BJ (cell line): ENCODE measurements around the gene MKNK2. TPM values are rescaled to one million over a fixed set of nuclear protein-coding genes. Genes with fewer than 3 reads are reported as not detected.

Experiments used
- CTCF ChIA-PET: fragments of 350-600 bp; formaldehyde crosslinking; extraction: SDS; loops from one replicate; lab custom pipeline; 2021; ENCODE audit warnings: antibody characterized with exemption, inconsistent platforms; lab: Yijun Ruan, JAX
- POLR2A ChIA-PET: fragments of 300-600 bp; sonication (Branson Sonifier 250); formaldehyde crosslinking; extraction: SDS; loops from one replicate; lab custom pipeline; 2021; ENCODE audit warnings: antibody characterized with exemption; lab: Charles Lee
- DNase-seq: peaks from one replicate; pipeline ENCODE4 v3.0.0-alpha.2; 2011; ENCODE audit warnings: low read depth
- H3K27me3 ChIP-seq: 2 replicates; pipeline ENCODE4 v1.6.0; 2011; ENCODE audit warnings: low read length; ENCODE audit not compliant: control insufficient read depth, insufficient read depth
- H3K36me3 ChIP-seq: 2 replicates; pipeline ENCODE4 v1.5.1; 2011; ENCODE audit warnings: low read length; ENCODE audit not compliant: control insufficient read depth, insufficient read depth
- H3K4me3 ChIP-seq: 2 replicates; pipeline ENCODE4 v1.5.1; 2011; ENCODE audit warnings: low read depth, mild to moderate bottlenecking, control low read depth, low read length
- polyA minus RNA-seq: library from RNA; depleted of rRNA, polyadenylated mRNA; stranded (reverse); fragments of >200 nt; gene quantifications from 2 replicates; pipeline ENCODE4 v1.2.3, GENCODE V29; 2011; rRNA and poly(A)+ RNA removed
- polyA plus RNA-seq: library from polyadenylated mRNA; depleted of rRNA; stranded (reverse); fragments of >200 nt; gene quantifications from 2 replicates; pipeline ENCODE4 v1.2.3, GENCODE V29; 2011; rRNA removed
- TF ChIP-seq, protein P1 (sequence below): IDR thresholded peaks from 2 replicates; pipeline ENCODE4 v1.5.1; 2011; ENCODE audit warnings: low read depth, mild to moderate bottlenecking, control low read depth, inconsistent platforms, low read length, moderate library complexity; ENCODE audit not compliant: insufficient read depth

MKNK2 gene
- polyA plus RNA-seq (71.9 and 108 TPM in 2 replicates), polyA minus RNA-seq (93.7 and 119 TPM in 2 replicates)

DNA sequence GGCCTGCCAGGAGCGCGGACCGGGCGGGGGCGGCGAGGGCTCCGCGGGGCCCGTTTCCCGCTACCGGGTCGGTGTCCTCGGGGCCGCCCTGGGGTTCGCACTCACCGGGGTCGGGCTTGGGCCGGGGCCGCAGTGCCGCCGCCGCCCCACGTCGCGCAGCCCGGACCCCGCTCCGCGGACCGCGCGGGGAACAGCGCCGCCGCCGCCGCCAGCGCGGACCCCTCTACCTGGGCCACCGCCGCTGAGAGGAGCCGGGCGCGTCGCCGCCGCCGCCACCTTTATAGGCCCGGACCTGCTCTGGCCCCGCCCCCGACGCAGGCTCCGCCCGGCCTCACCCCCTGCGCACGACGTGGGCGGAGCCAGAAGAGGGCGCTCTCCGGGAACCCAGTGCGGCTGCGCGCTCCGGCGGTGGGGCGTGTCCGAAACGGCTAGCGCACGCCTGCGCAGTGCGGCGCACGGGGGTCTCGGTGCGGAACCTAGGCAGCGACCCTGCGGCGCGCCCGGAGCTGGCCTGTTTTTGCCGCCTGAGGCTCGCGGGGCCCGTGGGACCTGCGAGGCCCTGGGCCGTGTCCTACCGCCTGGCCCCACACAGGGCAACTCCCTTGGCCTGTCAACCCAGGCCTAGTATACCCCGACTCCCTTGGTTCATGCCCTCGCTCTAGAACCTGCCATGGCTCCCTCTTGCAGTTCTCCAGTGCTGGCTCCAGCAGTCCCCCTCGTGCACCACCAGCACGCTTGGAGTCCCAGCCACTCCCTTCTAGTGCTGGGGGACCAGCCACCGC, at the start of gene MKNK2:
Gene MKNK2, minus strand, starts transcription at position 254 of the 782 bp plus-strand sequence. CDS start 393 bp downstream, outside the sequence.
- no peaks in the 10 kb centered on the region for H3K27me3 ChIP-seq
- peak within 1 kb of the TSS; percentile 93 for H3K4me3 ChIP-seq
- DNase-seq: no peak
- POLR2A ChIA-PET: no interaction called here
- TF ChIP-seq, protein P1, sequence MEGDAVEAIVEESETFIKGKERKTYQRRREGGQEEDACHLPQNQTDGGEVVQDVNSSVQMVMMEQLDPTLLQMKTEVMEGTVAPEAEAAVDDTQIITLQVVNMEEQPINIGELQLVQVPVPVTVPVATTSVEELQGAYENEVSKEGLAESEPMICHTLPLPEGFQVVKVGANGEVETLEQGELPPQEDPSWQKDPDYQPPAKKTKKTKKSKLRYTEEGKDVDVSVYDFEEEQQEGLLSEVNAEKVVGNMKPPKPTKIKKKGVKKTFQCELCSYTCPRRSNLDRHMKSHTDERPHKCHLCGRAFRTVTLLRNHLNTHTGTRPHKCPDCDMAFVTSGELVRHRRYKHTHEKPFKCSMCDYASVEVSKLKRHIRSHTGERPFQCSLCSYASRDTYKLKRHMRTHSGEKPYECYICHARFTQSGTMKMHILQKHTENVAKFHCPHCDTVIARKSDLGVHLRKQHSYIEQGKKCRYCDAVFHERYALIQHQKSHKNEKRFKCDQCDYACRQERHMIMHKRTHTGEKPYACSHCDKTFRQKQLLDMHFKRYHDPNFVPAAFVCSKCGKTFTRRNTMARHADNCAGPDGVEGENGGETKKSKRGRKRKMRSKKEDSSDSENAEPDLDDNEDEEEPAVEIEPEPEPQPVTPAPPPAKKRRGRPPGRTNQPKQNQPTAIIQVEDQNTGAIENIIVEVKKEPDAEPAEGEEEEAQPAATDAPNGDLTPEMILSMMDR: peak; percentile 45
- CTCF ChIA-PET: interaction anchor here (0.9 kb wide), 1 partner anchor 123 kb away, joined by 5 read pairs; no protein-coding TSS in a partner anchor
- peaks cover 10% of the 10 kb centered on the region for H3K36me3 ChIP-seq

DNA sequence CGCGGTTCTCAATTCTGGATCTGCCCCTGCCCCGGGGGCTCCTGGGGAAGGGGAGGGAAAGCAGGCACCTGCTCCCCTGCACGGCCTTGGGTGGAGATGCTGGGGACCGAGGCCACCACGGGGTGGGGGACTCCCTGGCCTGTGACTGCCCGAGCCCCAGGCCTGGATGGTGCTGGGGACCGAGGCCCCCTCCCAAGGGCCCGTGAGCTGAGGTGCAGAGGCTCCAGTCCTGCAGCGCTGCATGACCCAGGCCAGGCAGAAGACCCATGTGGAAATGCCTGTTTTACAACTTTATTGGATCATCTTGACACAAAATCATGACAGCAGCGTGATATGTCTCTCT, 49.6 kb upstream of the MKNK2 start:
- ChIA-PET CTCF (no interaction called here), POLR2A (no interaction called here)
- TF ChIP-seq, protein P1: no peak
- no peak for DNase-seq
- Histone ChIP-seq H3K27me3 (no peaks in the 10 kb centered on the region), H3K36me3 (peaks cover 31% of the 10 kb centered on the region), H3K4me3 (no peak overlapping the region)

DNA sequence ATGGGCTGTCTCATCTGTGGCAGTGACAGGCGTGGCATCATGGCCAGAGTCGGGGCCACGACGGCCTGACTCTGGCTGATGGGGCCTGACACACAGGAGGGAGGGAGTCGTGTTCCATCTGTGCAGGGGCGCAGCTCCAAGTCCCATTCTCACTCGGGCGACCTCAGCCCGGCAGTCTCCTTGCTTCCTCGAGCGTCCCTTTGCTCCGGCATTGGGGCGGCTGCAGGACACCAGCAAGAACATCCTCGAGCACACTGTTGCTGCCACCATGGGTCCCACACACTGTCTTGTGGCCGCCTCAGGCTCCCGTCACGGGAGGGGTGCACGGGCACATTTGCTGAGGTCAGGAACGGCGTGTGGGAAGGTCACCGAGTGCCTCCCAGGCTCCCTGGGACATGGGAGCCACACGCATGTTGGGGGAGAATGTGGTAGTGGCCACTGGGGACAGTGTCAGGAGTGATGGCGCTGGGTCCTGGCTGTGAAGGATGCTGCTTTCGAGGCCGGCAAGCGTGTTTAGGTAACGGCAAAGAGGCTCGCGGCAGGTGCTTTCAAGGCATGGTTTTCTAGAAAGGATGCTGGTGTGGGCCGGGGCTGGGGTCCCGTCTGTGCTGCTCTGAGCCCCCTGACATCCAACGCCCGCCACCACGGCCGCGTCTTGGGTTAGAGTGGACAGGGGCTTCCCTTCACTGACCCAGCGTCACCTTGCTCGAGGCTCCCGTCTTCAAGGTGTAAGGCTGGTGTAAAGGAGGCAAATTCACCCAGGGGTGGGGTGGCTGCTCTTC, 49.1 kb upstream of the MKNK2 start:
- POLR2A ChIA-PET: no interaction called here

DNA sequence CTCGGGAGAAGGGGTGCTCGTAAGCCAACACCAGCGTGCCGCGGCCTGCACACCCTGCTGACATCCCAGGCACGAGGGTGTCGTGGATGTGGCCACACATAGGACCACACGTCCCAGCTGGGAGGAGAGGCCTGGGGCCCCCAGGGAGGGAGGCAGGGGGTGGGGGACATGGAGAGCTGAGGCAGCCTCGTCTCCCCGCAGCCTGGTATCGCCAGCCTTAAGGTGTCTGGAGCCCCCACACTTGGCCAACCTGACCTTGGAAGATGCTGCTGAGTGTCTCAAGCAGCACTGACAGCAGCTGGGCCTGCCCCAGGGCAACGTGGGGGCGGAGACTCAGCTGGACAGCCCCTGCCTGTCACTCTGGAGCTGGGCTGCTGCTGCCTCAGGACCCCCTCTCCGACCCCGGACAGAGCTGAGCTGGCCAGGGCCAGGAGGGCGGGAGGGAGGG, 48.0 kb upstream of the MKNK2 start:
- ChIA-PET POLR2A (no interaction called here), CTCF (interaction anchor here (0.9 kb wide), 1 partner anchor 79 kb away, joined by 3 read pairs; no protein-coding TSS in a partner anchor)
- Histone ChIP-seq H3K4me3 (no peak overlapping the region), H3K27me3 (no peaks in the 10 kb centered on the region), H3K36me3 (peaks cover 27% of the 10 kb centered on the region)
- DNase-seq: no peak
- TF ChIP-seq, protein P1: no peak

More for the DNA sequence above, 49.1 kb upstream of the MKNK2 start:
- Histone ChIP-seq H3K36me3 (peaks cover 29% of the 10 kb centered on the region), H3K27me3 (no peaks in the 10 kb centered on the region), H3K4me3 (no peak overlapping the region)
- TF ChIP-seq, protein P1: no peak
- CTCF ChIA-PET: interaction anchor here (0.9 kb wide), 1 partner anchor 80 kb away, joined by 3 read pairs; no protein-coding TSS in a partner anchor
- DNase-seq: no peak

DNA sequence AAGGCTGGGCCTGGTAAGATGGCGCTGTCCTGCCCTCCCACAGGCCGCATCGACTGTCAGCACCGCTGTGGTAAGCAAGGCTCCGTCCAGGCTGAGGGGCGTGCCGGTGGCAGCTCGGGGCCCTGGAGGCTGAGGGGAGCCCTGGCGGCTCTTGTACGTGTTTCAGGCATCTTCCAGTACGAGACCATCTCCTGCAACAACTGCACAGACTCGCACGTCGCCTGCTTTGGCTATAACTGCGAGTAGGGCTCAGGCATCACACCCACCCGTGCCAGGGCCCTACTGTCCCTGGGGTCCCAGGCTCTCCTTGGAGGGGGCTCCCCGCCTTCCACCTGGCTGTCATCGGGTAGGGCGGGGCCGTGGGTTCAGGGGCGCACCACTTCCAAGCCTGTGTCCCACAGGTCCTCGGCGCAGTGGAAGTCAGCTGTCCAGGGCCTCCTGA, 46.9 kb upstream of the MKNK2 start:
- ChIA-PET POLR2A (no interaction called here), CTCF (interaction anchor here (1.5 kb wide), 2 partner anchors 12 to 40 kb away, joined by 4 to 5 read pairs; no protein-coding TSS in a partner anchor)
- TF ChIP-seq, protein P1: no peak
- Histone ChIP-seq H3K36me3 (peaks cover 26% of the 10 kb centered on the region), H3K27me3 (no peaks in the 10 kb centered on the region), H3K4me3 (no peak overlapping the region)
- DNase-seq: no peak
